ENCODE data around the gene FAM25C. TPM values are rescaled to one million over a fixed set of nuclear protein-coding genes. Genes with fewer than 3 reads are reported as not detected.
"Not testable (repeated sequence)": the region's sequence is repeated elsewhere in the genome, so short reads cannot be mapped to it uniquely, and the experiment has no call there.

Gene FAM25C
- not detected for total RNA-seq
- long read RNA-seq: 0 reads

GRCh38 chr10:47999691-48000090 lies at the start of gene FAM25C:
FAM25C (minus strand) TSS chr10:47999791; CDS start chr10:47999765, 26 bp downstream.
- intact Hi-C loops (cut with DNase I); DNase-seq (ENCODE audit: low spot score): not testable (repeated sequence)

- intact Hi-C loops (cut with DNase I): not testable (repeated sequence)
Measured at GRCh38 chr10:48044557-48044956, 45.0 kb upstream of the FAM25C start.

GRCh38 chr10:48031390-48031789 lies 31.8 kb upstream of the FAM25C start:
- intact Hi-C loops (cut with DNase I); DNase-seq (ENCODE audit: low spot score): not testable (repeated sequence)

More at GRCh38 chr10:48044557-48044956, 45.0 kb upstream of the FAM25C start:
- DNase-seq (ENCODE audit: low spot score): not testable (repeated sequence)

- DNase-seq (ENCODE audit: low spot score); intact Hi-C loops (cut with DNase I): not testable (repeated sequence)
Measured at GRCh38 chr10:48002306-48002705, 2.7 kb upstream of the FAM25C start.

GRCh38 chr10:47994045-47994444 lies 5.5 kb downstream of the FAM25C start:
- intact Hi-C loops (cut with DNase I): not testable (repeated sequence)

GRCh38 chr10:47992560-47992959 lies 7.0 kb downstream of the FAM25C start:
- DNase-seq (ENCODE audit: low spot score): not testable (repeated sequence)

More at GRCh38 chr10:47994045-47994444, 5.5 kb downstream of the FAM25C start:
- DNase-seq (ENCODE audit: low spot score): not testable (repeated sequence)

GRCh38 chr10:47991706-47992105 lies 7.9 kb downstream of the FAM25C start:
- intact Hi-C loops (cut with DNase I); DNase-seq (ENCODE audit: low spot score): not testable (repeated sequence)

More at GRCh38 chr10:47992560-47992959, 7.0 kb downstream of the FAM25C start:
- intact Hi-C loops (cut with DNase I): not testable (repeated sequence)

- intact Hi-C loops (cut with DNase I); DNase-seq (ENCODE audit: low spot score): not testable (repeated sequence)
Measured at GRCh38 chr10:47990097-47990496, 9.5 kb downstream of the FAM25C start.

- intact Hi-C loops (cut with DNase I); DNase-seq (ENCODE audit: low spot score): not testable (repeated sequence)
Measured at GRCh38 chr10:47989542-47989950, 10.0 kb downstream of the FAM25C start.

GRCh38 chr10:47988718-47989541 lies 10.7 kb downstream of the FAM25C start:
- DNase-seq (ENCODE audit: low spot score); intact Hi-C loops (cut with DNase I): not testable (repeated sequence)

GRCh38 chr10:47987952-47988351 lies 11.6 kb downstream of the FAM25C start:
- DNase-seq (ENCODE audit: low spot score); intact Hi-C loops (cut with DNase I): not testable (repeated sequence)

- DNase-seq (ENCODE audit: low spot score); intact Hi-C loops (cut with DNase I): not testable (repeated sequence)
Measured at GRCh38 chr10:47986413-47987230, 13.0 kb downstream of the FAM25C start.

- intact Hi-C loops (cut with DNase I); DNase-seq (ENCODE audit: low spot score): not testable (repeated sequence)
Measured at GRCh38 chr10:47975409-47975808, 24.2 kb downstream of the FAM25C start.

GRCh38 chr10:47973131-47973530 lies 26.5 kb downstream of the FAM25C start:
- intact Hi-C loops (cut with DNase I); DNase-seq (ENCODE audit: low spot score): not testable (repeated sequence)

- intact Hi-C loops (cut with DNase I); DNase-seq (ENCODE audit: low spot score): not testable (repeated sequence)
Measured at GRCh38 chr10:47972077-47972476, 27.5 kb downstream of the FAM25C start.

- intact Hi-C loops (cut with DNase I); DNase-seq (ENCODE audit: low spot score): not testable (repeated sequence)
Measured at GRCh38 chr10:47971598-47971997, 28.0 kb downstream of the FAM25C start.

- DNase-seq (ENCODE audit: low spot score); intact Hi-C loops (cut with DNase I): not testable (repeated sequence)
Measured at GRCh38 chr10:47970047-47970446, 29.5 kb downstream of the FAM25C start.

GRCh38 chr10:47968988-47969387 lies 30.6 kb downstream of the FAM25C start:
- DNase-seq (ENCODE audit: low spot score); intact Hi-C loops (cut with DNase I): not testable (repeated sequence)

- DNase-seq (ENCODE audit: low spot score); intact Hi-C loops (cut with DNase I): not testable (repeated sequence)
Measured at GRCh38 chr10:47964280-47965063, 35.1 kb downstream of the FAM25C start.
